Hematopoietic multipotent progenitor cell treated with erythropoietin and hydrocortisone succinate and interleukin-3 and kit ligand, for 4 days (in vitro differentiated cells): Measurements from ENCODE around the gene DHFR2.
"Not testable (repeated sequence)": the region's sequence is repeated elsewhere in the genome, so short reads cannot be mapped to it uniquely, and the experiment has no call there.

Experiments
- DNase-seq: peaks from one replicate; pipeline ENCODE4 v3.0.0-alpha.2; 2015

DHFR2 gene

DNA sequence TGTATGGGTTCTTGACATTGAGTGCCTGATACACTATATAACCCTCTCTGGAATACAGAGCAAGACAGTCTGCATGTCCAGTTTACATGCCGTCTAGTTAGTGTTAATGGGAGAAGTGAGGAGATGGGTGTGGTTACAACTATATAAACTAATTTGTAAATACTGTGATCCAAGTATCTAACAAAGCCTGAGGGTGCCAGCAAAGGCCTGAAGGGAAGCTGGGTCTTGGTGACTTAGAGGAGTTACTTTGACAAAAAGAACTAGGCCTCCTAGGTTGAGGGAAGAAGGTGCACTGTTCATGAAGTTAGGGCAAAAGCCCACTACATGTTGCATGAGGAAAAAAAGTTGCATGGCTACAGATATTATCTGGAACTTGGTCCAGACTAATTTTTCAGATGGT lies 2.4 kb upstream of the DHFR2 start:
- no peak for DNase-seq

DNA sequence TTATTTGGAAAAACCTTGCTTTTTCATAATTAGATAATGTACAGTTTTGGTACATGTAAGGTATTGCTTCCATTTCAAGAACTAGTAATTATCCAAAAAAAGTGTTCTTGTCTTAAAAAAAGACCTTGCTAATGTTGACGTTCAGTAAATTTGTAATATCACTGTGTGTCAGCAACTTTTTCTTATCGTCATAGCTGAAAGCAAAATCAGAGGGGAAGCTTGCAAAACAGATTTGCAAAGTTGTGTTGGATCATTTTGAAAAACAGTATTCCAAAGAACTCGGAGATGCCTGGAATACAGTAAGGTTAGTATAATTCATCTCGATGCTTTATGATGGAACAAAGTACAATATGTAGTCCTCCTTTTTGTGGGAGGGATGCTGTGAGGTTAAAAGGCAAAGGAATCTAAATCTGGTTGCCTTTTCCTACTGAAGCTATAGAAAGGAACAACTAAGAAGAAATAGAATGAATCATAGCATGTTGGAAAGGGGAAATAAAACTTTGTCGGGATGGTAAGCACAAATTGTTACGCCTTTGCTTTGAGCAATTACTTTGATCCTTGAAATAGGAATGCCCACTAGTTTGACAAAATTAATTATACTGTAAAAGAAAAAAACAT lies 1.6 kb upstream of the DHFR2 start:
- DNase-seq = peak; percentile 35

DNA sequence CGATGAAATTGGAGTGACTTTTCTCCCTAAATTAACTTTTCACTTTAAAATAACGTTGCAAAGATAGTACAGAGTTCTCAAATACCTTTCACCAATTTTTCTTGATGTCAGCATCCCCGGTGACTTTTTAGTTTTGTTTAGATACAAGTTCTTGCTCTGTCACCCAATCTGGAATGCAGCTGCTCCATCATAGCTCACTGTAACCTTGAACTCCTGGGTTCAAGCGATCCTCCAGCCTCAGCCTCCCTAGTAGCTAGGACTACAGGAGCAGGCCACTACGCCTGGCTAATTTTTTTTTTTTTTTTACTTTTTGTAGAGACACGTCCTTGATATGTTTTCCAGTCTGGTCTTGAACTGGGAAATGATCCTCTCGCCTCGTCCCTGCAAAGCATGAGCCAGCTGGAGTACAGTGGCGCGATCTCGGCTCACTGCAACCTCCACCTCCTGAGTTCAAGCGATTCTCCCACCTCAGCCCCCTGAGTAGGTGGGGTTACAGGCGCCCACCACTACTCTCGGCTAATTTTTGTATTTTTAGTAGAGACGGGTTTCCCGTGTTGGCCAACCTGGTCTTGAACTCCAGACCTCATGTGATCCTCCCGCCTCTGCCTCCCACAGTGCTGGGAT lies 892 bp upstream of the DHFR2 start:
- peak; percentile 29 for DNase-seq

DNA sequence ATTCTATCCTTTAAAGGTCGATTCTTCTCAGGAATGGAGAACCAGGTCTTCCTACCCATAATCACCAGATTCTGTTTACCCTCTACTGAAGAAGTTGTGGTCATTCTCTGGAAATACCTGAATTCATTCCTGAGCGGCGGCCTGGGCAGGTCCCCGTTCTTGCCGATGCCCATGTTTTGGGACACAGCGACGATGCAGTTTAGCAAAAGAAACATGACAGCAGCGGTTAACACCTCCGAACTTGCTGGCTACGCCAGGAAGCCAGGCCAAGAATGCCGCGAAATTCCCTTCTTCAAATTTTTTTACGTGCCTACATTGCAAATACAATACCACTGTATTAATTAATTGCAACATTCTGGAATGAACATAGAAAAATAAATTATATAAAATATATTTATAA lies 1.4 kb downstream of the DHFR2 start:
- no peak for DNase-seq

DNA sequence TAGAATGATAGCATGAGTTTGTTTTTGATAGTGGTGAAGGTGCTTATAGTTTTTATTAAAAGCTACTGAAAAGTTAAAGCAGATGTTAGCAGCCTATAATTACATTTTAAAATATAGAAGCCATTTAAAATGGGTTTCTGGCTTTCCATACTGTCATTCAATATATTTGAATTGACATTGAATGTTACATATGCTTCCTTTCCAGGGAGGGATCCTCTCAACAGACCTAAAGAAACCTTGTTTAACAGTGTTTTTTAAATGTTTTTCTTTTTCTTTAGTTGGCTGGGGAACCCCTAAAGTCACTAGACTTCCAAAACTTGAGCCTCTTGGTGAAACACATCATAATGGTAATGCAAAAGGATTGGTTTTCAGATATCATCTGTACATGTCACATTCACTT lies 12.2 kb downstream of the DHFR2 start:
- no peak for DNase-seq

DNA sequence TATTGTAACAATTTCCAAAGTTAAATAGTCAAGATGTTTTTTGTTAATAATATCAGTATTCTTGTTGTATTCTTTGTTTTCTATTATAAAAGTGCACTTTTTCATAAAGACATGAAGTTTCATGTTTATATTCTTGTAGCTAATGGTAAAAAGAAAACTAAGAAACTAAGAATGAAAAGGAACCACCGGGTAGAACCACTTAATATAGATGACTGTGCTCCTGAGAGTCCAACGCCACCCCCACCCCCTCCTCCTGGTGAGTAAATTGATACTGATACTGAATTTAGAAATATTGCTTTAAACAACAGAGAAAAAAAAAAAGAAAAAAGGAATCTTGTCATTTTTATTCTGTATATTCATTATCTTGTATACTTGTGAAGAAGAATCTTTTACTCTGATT lies 13.4 kb downstream of the DHFR2 start:
- no peak for DNase-seq

DNA sequence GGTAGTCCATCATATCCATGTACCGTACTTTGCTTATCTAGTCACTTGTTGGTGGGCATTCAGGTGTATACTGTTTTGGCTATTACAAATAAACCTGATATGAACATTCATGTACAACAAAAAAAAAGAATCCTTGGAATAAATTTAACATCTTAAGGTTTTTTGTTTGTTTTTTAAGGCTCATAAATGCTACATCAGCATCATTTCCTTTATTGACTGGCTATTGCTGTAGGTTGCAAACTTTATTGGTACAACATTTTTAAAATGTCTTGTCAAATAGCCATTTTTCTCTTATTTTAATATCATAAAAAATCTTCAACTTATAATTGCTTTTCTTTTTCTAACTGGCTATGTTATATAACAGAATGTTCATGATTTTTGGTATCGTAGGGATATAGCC lies 16.2 kb downstream of the DHFR2 start:
- no peak for DNase-seq

DNA sequence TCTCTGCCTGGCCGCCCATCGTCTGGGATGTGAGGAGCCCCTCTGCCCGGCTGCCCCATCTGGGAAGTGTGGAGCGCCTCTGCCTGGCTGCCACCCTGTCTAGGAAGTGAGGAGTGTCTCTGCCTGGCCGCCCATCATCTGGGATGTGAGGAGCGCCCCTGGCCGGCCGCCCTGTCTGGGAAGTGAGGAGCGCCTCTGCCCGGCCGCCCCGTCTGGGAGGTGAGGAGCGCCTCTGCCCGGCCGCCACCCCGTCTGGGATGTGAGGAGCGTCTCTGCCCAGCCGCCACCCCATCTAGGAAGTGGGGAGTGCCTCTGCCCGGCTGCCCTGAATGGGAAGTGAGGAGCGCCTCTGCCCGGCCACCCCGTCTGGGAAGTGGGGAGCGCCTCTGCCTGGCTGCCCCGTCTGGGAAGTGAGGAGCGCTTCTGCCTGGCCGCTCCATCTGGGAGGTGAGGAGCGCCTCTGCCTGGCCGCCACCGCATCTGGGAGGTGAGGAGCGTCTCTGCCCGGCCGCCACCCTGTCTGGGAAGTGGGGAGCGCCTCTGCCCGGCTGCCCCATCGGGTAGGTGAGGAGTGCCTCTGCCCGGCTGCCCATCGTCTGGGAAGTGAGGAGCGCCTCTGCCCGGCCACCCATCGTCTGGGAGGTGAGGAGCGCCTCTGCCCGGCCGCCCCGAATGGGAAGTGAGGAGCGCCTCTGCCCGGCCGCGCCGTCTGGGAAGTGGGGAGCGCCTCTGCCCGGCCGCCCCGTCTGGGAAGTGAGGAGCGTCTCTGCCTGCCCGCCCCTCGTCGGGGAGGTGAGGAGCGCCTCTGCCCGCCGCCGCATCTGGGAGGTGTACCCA lies 18.4 kb downstream of the DHFR2 start:
- not testable (repeated sequence) for DNase-seq

DNA sequence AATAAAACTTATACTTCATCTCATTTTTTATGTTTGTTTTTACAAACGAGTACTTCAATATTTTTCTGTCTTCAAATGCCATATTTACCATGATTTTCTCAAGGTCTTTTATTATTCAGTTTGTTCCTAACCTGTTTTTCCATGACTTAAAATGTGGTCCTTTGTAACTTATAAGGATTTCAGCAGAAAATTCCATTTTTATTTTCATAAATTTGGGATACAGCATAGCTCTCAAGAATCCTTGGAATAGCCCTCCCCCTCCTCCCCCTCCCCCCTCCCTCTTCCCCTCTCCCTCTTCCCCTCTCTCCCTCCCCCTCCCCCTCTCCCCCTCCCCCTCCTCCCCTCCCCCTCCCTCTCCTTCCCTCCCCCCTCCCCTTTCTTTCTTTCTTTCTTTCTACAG lies 19.4 kb downstream of the DHFR2 start:
- DNase-seq = no peak

DNA sequence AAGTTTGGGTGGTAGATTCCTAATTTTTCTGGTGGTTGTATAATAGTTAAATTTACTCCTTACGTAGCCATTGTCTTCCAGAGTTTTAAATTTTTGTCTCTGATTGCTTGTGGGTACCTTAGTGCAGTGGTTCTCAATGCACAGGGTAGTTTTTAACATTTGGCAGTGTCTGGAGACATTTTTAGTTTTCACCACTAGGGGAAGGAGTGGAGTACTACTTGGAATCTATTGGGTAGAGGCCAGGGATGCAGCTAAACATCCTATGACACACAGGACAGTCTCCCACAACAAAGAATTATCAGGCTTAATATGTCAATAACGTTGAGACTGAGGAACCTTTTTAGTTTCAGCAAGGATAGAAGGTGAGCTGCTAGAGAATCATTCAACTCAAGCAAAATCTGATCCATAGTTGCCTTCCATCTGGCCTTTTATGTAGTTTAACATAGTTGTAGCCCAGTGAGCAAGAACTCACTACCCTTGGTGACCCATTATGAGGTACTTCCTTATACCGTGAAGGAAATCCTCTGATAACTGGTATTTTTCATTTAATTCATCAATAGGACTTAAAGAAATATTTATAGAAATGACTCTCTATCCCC lies 25.7 kb downstream of the DHFR2 start:
- DNase-seq = peak; percentile 48

DNA sequence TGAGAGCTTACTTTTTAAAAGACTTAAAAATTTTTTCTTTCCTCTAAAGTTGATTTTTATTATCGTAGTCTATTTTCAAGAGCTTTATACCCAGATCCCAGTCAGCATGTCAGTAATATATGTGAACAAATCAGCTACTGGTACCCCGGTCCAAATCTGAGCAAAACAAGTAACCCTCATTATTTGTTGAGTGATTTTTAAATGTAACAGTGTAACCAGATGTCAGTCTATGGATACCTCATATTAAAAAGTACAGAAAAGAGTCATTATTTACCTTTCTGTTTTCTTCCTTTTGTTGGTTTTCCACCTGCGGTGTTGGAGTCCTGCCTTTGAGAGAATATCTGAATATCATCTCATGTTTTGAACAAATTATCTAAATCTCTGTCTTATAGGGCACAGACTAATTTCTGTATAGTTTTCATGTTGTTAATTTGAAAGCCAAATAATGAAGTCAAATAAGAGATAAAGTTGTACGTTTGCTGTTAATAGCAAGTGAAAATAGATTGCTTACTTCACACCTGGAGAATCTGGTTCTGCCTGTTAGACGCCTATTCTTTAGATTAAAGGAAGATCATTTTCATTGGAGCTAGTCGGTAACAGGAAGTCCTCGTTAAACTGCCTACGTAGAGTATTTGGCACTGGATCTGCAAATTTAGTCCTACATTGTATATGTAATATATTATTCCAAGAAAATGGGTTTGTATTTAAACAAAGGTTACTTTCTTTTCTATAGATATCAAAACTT lies 34.5 kb downstream of the DHFR2 start, which contains the start of gene STX19:
STX19 (minus strand) TSS at position 505 of the 745 bp plus-strand sequence. CDS start 13,328 bp downstream, outside the sequence.
- no peak for DNase-seq

DNA sequence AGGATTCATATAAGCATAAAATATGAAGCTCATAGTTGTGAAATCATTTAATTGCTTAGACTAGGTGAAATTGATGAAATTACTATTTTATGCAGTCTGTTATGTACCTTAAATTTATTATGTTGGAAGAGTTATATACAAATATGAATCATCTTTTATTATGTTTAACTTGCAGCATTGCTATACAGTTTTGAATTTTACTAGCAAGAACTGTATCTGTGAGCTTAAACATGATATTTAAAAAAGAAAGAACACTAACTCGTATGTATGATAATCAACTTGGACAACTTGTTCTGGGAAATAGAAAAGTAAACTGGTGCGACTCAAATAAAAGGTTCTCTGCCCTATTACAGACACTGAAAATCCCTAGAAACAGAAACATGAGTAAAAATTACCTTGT lies 36.1 kb downstream of the DHFR2 start:
- no peak for DNase-seq

DNA sequence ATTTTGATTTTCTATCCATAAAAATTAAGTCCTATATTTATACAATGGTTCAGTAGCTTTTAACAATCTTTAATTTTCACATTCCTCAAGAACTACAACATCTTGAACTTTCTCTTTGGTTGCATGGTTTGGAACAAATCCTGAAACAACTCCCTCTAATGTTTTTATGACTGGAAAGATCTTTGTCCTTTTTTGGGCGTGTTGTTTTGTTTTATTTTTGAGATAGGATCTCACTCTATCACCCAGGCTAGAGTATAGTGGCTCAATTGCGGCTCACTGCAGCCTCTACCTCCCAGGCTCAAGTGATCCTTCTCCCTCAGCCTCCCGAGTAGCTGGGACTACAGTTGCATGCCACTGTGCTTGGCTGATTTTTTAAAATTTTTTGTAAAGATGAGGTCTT lies 38.3 kb downstream of the DHFR2 start:
- no peak for DNase-seq

DNA sequence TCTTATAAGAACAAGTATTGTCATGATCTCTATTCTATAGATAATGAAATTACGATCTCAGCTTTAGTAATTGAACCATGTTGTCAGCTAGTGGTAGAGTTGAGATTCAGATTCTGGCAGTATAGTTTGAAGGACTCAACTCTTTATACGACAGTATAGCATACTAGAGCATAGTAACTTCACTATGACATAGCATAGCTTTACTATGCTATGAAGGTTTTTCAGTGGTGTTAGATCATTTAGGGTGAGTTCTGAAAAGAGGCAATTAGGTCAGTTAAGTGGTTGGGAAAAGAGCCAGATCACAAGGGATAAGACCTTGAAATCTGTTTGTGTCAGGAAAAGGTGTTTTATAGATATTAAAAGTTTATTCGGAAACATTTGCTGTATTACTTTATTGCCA lies 42.4 kb downstream of the DHFR2 start:
- no peak for DNase-seq

DNA sequence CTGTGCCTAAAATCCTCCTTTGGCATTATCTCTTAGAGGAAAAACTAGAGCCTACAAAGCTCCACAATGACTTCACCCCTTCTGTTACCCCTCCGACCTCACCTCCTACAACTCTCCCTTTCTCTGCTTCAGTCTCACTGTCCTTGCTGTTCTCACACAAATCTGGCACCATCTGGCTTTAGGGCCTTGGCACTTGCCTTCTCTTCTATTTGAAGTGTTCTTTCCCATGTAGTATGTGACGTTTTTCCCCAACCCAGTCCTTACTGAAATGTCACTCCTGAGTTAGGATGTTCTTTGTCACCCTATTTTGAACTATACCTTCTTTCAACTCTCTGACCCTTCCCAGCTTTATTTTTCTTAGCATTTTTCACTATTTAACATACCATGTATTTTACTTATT lies 43.1 kb downstream of the DHFR2 start:
- no peak for DNase-seq

DNA sequence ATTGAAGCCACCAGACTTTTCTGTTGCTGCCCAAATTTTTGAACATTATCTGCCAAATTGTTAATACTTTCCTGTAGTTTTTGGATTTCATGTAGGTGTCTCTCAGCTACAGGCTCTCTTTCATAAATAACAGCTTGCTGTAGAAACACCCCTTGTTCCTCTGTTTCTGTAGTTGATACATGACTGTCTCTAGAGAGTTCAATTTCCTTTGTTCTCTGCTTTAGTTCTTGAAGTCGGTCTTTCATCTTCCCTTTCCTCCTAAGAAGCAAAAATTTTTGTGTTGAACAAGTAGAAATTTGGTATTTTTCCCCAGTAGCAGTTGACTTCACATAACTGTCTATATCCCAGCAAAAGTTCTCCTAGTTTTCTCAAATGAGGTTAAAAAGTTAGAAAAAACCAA lies 47.7 kb downstream of the DHFR2 start:
- DNase-seq = no peak

DNA sequence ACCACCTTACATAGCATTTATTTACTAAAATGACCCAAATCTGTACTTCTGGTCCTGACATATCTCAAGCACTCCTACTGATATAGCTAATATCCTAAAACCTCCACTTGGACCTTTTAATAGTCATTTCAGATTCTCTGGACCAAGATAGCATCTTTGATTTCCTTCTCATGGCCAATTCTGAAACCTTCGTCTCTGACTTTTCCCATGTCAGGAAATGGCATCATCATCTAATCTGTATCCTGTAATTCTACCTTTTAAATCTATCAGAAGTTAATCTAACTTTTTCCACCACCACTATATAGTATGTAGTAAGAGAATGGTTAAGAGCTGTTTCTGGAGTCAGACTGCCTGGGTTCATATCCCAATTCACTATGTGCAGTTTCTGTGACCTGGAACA lies 50.5 kb downstream of the DHFR2 start:
- no peak for DNase-seq

DNA sequence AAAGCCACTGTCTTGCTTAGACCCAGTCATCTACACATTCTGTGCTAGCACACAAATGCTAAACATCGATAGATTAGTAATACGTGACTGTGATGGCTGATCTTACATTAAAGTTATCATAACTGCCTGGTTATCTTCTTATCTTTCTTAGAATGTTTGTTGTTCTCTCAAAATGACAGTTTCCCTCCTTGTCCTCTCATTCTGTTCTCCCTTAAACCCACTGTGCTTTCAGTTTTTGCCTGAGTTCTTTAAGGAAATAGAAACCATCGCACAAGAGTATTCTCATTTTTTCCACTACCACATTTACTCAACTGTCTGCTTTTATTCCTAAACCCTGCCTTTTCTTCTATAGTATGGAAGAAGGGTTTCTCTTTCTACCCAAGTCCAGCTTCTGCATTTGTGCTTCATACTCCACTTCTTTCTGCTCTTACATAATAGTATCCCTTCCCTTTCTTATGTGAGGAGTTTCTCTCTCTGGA lies 51.4 kb downstream of the DHFR2 start:
- no peak for DNase-seq

DNA sequence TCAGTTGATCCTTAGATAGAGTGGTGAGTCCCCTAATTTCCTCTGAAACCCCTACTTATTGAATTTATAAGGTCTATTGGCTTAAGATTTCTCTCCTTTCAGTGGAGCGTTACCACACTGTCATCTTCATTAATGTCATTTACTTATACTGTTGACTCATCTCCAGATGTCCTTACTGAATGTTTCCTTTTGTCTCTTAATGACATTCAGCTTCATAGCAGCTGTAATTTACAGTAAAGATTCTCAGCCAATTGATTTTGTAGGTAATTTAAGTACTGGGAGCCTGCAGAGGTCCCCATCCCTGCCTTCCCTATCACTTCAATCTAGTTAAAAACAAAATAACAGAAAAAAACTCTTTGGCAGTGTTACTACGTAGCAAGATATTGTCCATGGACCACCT lies 53.1 kb downstream of the DHFR2 start:
- DNase-seq = no peak

DNA sequence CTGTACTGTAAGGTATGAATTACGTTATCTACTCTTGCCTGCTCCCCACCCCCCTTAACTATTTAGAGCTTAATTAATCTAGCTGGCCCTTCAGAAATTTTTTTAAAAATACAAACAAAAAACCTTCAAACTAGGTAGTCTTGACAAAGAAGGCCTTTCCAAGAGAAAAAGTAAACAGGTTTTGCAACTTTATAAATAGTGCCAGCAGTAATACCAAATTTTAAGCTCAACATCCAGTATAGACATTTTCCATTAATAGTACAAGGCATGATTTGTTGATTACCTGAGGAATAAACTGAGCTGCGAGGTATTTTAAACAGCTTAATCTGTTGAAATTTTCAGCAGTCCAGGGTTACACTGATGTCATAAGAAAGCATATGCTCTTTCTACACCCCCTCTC lies 54.5 kb downstream of the DHFR2 start:
- no peak for DNase-seq
